NOMO-1 treated with DMSO at 0.1 percent for 48 hours (cell line): ENCODE measurements around the gene HERC5.
"Not testable (repeated sequence)": the region's sequence is repeated elsewhere in the genome, so short reads cannot be mapped to it uniquely, and the experiment has no call there.

Source experiments
- DNase-seq: peaks from one replicate; lab custom pipeline; 2025; ENCODE audit not compliant: unreplicated experiment; lab: John Stamatoyannopoulos, UW

The HERC5 gene

DNA sequence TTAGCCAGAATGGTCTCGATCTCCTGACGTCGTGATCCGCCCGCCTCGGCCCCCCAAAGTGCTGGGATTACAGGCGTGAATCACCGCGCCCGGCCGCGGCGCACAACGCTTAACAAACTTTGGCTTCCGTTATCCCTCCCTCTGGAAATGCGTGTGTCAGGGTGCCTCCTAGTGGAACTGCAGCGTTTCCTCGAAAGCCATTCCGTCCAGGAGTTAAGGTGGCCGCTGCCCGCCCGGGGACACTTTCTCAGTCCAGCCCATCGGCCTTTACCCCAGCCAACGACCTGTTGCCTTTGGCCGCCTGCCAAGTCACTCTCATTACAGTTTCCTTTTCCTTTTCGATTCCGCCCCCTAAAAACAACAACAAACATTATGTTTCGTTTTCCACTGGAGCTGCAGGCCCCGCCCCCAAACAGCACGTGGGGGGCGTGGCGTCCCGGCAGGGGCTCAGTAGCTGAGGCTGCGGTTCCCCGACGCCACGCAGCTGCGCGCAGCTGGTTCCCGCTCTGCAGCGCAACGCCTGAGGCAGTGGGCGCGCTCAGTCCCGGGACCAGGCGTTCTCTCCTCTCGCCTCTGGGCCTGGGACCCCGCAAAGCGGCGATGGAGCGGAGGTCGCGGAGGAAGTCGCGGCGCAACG is at the start of gene HERC5:
Gene HERC5 (plus strand): TSS at position 450 of the 637 bp plus-strand sequence. CDS start 151 bp downstream, at position 601.
- peak; percentile 78 for DNase-seq

DNA sequence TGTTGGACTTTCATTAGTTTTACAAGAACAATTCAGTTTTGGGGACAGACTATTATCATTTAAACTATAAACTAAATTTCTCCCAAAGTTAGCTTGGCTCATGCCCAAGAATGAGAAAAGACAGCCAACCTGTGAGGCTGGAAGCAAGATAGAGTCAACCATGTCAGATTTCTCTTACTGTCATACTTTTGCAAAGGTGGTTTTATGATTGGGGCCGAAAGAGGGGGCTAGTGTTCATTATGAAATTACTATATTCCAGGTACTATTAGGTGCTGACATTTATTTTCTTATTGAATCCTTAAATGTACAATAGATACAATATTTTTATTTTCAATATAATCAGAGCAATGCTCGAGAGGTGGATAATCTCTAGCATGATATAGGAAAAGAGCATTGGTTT is 47.7 kb upstream of the HERC5 start:
- DNase-seq: no peak

- DNase-seq: no peak
These were observed 47.1 kb upstream of the HERC5 start for GRCh38 chr4:88409789-88410188.

DNA sequence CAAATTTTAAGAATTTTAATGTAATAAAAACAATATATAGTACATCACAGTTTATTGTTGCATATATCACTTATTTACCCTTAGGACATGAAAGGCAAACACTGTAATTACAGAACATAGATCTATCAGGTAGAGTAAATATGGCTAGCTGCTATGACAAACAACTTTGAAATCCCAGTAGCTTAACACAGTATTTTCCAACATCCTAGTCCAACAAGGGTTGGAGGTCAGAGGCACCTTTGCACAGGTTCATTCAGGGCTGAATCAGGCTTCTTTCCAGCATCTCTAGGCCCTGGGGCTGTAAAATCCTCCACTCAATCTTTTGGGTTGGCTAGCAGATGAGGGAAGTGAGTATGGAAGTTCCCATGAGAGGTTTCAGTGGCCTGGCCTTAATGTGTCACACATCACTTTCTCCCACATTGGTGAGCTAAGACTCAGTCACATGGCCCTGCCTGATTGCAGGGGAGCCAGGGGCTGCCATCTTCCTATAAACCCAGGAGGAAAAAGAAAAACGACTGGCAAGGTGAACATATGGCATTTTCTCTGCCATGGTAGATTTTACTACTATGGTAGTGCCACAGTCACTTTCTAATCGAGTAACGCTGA is 45.3 kb upstream of the HERC5 start:
- DNase-seq: no peak

- DNase-seq: no peak
These were observed 43.1 kb upstream of the HERC5 start for GRCh38 chr4:88413801-88414200.

GRCh38 chr4:88414755-88415154 is 42.2 kb upstream of the HERC5 start:
- no peak for DNase-seq

DNA sequence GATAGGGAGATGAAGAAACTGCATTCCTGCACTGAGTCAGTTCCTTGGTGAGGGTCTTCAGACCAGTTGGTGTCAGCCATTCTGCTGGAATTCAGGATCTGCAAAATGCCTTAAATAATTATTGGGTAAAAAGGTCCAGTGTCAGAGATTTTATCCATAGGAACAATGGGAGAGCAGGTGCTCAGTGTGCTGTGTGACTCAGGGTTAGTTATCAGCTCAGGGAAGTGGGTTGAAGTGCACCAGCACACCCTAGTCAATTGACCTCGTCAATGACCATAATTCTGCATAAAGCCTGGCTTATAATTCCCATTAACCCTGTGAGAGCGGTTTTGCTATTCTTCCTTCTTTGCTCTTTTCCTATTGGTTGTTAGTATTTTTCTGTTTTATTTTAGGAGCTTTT is 40.9 kb upstream of the HERC5 start:
- no peak for DNase-seq

DNA sequence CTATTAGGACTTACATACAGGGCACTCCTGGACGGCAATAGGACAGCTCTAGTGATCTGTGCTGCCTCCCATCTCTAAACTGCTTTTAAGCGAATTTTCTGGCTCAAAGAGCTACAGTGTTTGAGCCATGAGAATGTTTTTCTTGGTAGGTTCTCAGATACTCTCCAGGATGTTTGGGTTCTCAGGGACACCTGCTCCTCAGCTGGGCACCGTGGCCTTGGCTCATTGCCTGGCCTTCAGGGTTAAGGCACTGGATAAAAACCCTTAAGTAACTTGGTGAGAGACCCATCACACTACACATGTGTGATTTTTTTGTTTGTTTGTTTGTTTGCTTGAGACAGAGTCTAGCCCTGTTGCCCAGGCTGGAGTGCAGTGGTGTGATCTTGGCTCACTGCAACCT is 38.5 kb upstream of the HERC5 start:
- no peak for DNase-seq

- no peak for DNase-seq
These were observed 37.0 kb upstream of the HERC5 start for GRCh38 chr4:88419874-88420273.

DNA sequence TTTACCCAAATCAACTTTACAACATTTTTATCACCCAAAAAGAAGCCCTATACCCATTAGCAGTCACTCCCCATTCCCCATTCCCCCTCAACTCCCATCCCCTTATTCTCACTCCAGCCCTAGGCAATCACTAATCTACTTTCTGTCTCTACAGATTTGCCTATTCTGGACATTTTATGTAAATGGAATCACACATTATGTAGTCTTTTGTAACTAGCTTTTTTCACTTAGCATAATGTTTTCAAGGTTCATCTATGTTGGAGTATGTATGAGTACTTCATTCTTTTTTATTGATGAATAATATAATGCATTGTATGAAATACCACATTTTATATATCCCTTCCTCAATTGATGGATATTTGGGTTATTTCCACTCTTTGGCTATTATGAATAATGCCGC is 36.1 kb upstream of the HERC5 start:
- DNase-seq: no peak

DNA sequence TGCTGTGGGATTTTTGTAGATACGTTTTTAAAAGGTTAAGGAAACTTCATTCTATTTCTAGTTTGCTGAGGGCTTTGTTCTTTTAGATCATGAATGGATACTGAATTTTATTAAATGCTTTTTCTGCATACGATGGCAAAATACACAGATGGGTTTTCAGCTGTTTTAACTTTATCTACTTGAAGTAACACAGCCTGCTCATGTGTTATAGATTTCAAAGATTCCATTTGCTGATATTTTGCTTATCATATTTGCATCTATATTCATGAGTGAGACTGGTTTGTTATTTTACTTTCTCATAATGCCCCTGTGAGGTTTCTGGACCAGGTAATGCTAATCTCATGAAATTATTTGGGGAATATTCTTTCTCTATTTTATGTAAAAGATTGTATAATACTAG is 34.5 kb upstream of the HERC5 start:
- DNase-seq: no peak

DNA sequence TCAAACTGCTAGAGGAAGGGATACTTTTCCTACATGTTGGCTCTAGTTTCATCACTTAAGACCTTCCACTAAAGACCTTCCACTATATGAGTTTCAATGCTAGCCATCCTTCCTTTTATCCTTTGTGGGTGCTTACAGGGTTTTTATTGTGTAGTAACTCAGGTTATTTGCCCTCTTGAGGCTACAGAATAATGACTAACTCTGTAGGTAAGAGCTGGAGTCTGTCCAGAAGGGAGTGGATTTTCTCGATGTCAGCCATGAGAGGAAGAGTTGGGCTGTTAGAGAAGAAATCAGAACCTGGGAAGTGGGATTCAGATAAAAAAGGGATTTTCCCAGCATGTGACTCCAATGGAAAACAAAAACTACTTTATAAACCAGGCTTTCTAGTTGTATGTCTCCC is 27.5 kb upstream of the HERC5 start:
- no peak for DNase-seq

GRCh38 chr4:88435987-88436693 is 20.8 kb upstream of the HERC5 start:
- no peak for DNase-seq

GRCh38 chr4:88437873-88438272 is 19.0 kb upstream of the HERC5 start:
- DNase-seq: not testable (repeated sequence)

DNA sequence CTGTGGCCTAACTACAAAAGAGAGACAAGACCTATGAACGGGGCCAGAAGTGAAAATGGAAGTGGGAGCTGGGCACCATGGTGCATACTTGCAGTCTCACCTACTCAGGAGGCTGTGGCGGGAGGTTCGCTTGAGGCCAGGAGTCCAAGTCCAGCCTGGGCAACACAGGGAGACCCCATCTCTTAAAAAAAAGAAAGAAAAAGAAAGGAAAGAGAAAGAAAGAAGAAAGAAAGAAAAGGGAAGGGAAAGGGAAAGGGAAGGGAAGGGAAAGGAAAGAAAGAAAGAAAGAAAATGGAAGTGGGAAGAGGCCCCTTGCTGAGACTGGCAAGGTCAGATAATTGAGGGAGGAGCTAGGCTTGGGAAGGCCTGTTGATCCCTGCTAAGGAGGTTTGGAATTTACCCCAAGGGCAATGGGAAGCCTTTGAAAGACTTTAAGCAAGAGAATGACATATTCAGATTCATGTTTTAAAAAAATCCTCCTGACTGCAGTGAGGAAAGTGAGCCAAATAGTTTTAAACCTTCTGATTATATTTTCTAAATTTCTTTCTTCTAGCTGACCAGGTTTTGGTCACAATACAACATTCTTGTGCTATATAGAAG is 17.7 kb upstream of the HERC5 start:
- DNase-seq: no peak

DNA sequence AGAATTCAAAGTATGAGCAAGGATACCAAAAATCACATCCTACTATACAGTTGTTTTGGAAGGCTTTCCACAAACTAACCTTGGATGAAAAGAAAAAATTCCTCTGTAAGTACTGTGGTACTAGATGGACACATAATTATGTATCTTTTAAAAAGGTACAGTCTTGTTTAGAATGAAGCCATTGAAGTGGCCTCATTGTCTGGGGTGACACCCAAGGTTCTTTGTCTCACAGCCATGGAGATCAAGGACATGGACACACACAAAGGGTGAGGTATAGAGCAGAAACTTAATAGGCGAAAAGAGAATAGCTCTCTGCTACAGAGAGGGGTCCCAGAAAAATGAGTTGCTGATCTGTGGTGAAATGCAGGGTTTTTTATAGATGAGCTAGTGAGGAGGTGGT is 16.8 kb upstream of the HERC5 start:
- no peak for DNase-seq

GRCh38 chr4:88441696-88442095 is 15.2 kb upstream of the HERC5 start:
- no peak for DNase-seq

GRCh38 chr4:88442689-88443191 is 14.2 kb upstream of the HERC5 start:
- no peak for DNase-seq

- no peak for DNase-seq
These were observed 13.4 kb upstream of the HERC5 start for GRCh38 chr4:88443486-88443885.

GRCh38 chr4:88445252-88445651 is 11.7 kb upstream of the HERC5 start:
- no peak for DNase-seq

DNA sequence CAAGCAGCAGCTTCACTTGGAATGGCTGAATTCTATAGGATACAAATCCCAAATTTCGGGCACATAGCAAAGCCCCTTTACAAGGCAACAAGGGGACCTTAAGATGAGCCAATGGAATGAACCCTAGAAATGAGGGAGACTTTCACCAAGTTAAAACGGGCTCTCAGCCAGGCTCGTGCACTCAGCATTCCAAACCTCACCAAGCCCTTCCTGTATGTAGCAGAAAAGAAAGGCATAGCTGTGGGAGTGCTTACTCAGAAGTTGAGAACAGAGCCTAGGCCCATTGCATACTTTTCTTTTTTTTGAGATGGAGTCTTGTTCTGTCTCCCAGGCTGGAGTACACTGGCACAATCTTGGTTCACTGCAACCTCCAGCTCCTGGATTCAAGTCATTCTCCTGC is 10.8 kb upstream of the HERC5 start:
- DNase-seq: no peak
